HG03066 (cell line): ENCODE results near the gene CNBP.
"Not testable (repeated sequence)": the region's sequence is repeated elsewhere in the genome, so short reads cannot be mapped to it uniquely, and the experiment has no call there.

Experiments
- ATAC-seq: cut with Tn5 transposase; IDR thresholded peaks from one replicate; pipeline ENCODE4 v1.9.1; 2021; ENCODE audit warnings: low read depth; ENCODE audit not compliant: unreplicated experiment

CNBP gene

GRCh38 chr3:129185783-129186182 is 2.1 kb upstream of the CNBP start:
- ATAC-seq: no peak

- not testable (repeated sequence) for ATAC-seq
These were observed 1.3 kb upstream of the CNBP start for GRCh38 chr3:129184784-129185542.

GRCh38 chr3:129184396-129184657 is 631 bp upstream of the CNBP start:
- peak; percentile 7 for ATAC-seq

- ATAC-seq: no peak
These were observed 1.1 kb downstream of the CNBP start for GRCh38 chr3:129182390-129183185.

GRCh38 chr3:129181819-129182218 is 1.9 kb downstream of the CNBP start:
- no peak for ATAC-seq

GRCh38 chr3:129180461-129180860 is 3.2 kb downstream of the CNBP start:
- no peak for ATAC-seq

- ATAC-seq: no peak
These were observed 7.6 kb downstream of the CNBP start for GRCh38 chr3:129176051-129176450.

GRCh38 chr3:129173725-129174124 is 10.0 kb downstream of the CNBP start:
- ATAC-seq: no peak

- ATAC-seq: no peak
These were observed 10.5 kb downstream of the CNBP start for GRCh38 chr3:129173206-129173605.

GRCh38 chr3:129166579-129167332 is 16.9 kb downstream of the CNBP start:
- ATAC-seq: no peak

GRCh38 chr3:129165594-129165993 is 18.1 kb downstream of the CNBP start:
- not testable (repeated sequence) for ATAC-seq

GRCh38 chr3:129164500-129164899 is 19.2 kb downstream of the CNBP start:
- no peak for ATAC-seq

GRCh38 chr3:129162729-129163579 is 20.7 kb downstream of the CNBP start:
- no peak for ATAC-seq

- peak; percentile 6 for ATAC-seq
These were observed 21.8 kb downstream of the CNBP start for GRCh38 chr3:129161860-129162271.

- peak; percentile 75 for ATAC-seq
These were observed 22.5 kb downstream of the CNBP start, which contains the start of gene ISY1 for GRCh38 chr3:129160891-129161859. TSS of gene ISY1 (minus strand) at chr3:129161063. CDS start at chr3:129160975, 88 bp downstream.

- no peak for ATAC-seq
These were observed 38.9 kb downstream of the CNBP start for GRCh38 chr3:129144786-129145185.

GRCh38 chr3:129141011-129141410 is 42.7 kb downstream of the CNBP start:
- ATAC-seq: not testable (repeated sequence)

- ATAC-seq: no peak
These were observed 43.8 kb downstream of the CNBP start for GRCh38 chr3:129139911-129140310.

- ATAC-seq: not testable (repeated sequence)
These were observed 47.4 kb downstream of the CNBP start for GRCh38 chr3:129136275-129136674.
